ENCODE data around the gene ABHD17C. TPM values are rescaled to one million over a fixed set of nuclear protein-coding genes. Genes with fewer than 3 reads are reported as not detected.

Gene ABHD17C
- total RNA-seq, 1 donor from 2014 or later = 17.9 TPM

GRCh38 chr15:80706161-80706560, 11.1 kb downstream of the ABHD17C start:
- no peaks in the 10 kb centered on the region for H3K9me3 Mint-ChIP-seq
- peaks cover 3% of the 10 kb centered on the region for H3K36me3 Mint-ChIP-seq
- H3K27me3 Mint-ChIP-seq (ENCODE audit: low read depth) = no peaks in the 10 kb centered on the region
- no peak overlapping the region for H3K27ac Mint-ChIP-seq
- TF ChIP-seq CTCF (IDR thresholded peaks at IDR 0.05; ENCODE audit: unreplicated experiment) = no peak
- H3K4me3 Mint-ChIP-seq = no peak overlapping the region
- DNase-seq (ENCODE audit: low spot score in 2 of 2, unreplicated experiment in 2 of 2) = no peak
- H3K4me1 Mint-ChIP-seq = peaks cover 23% of the 10 kb centered on the region

- no peak for TF ChIP-seq CTCF (IDR thresholded peaks at IDR 0.05; ENCODE audit: unreplicated experiment)
- no peak for DNase-seq (ENCODE audit: low spot score in 2 of 2, unreplicated experiment in 2 of 2)
- no peak overlapping the region for H3K27ac Mint-ChIP-seq
- no peaks in the 10 kb centered on the region for H3K27me3 Mint-ChIP-seq (ENCODE audit: low read depth)
- H3K36me3 Mint-ChIP-seq = peaks cover 3% of the 10 kb centered on the region
- H3K4me1 Mint-ChIP-seq = peaks cover 16% of the 10 kb centered on the region
- H3K9me3 Mint-ChIP-seq = no peaks in the 10 kb centered on the region
- no peak overlapping the region for H3K4me3 Mint-ChIP-seq
Measured at GRCh38 chr15:80709542-80709941, 14.4 kb downstream of the ABHD17C start.

GRCh38 chr15:80710635-80711554, 15.8 kb downstream of the ABHD17C start:
- TF ChIP-seq CTCF (IDR thresholded peaks at IDR 0.05; ENCODE audit: unreplicated experiment) = no peak
- Mint-ChIP-seq H3K4me1 (peaks cover 16% of the 10 kb centered on the region), H3K36me3 (no peaks in the 10 kb centered on the region), H3K9me3 (no peaks in the 10 kb centered on the region), H3K27ac (no peak overlapping the region), H3K4me3 (no peak overlapping the region), H3K27me3 (ENCODE audit: low read depth) (no peaks in the 10 kb centered on the region)
- DNase-seq (ENCODE audit: low spot score in 2 of 2, unreplicated experiment in 2 of 2) = no peak

GRCh38 chr15:80711886-80712285, 16.8 kb downstream of the ABHD17C start:
- no peak for TF ChIP-seq CTCF (IDR thresholded peaks at IDR 0.05; ENCODE audit: unreplicated experiment)
- H3K27me3 Mint-ChIP-seq (ENCODE audit: low read depth) = no peaks in the 10 kb centered on the region
- no peaks in the 10 kb centered on the region for H3K36me3 Mint-ChIP-seq
- no peaks in the 10 kb centered on the region for H3K9me3 Mint-ChIP-seq
- no peak overlapping the region for H3K4me3 Mint-ChIP-seq
- H3K4me1 Mint-ChIP-seq = peaks cover 12% of the 10 kb centered on the region
- no peak for DNase-seq (ENCODE audit: low spot score in 2 of 2, unreplicated experiment in 2 of 2)
- peak overlapping the region; percentile 74 for H3K27ac Mint-ChIP-seq

GRCh38 chr15:80712956-80713355, 17.8 kb downstream of the ABHD17C start:
- H3K27me3 Mint-ChIP-seq (ENCODE audit: low read depth) = no peaks in the 10 kb centered on the region
- peaks cover 12% of the 10 kb centered on the region for H3K4me1 Mint-ChIP-seq
- no peak for TF ChIP-seq CTCF (IDR thresholded peaks at IDR 0.05; ENCODE audit: unreplicated experiment)
- H3K36me3 Mint-ChIP-seq = no peaks in the 10 kb centered on the region
- no peak overlapping the region for H3K4me3 Mint-ChIP-seq
- H3K27ac Mint-ChIP-seq = peak overlapping the region; percentile 74
- no peaks in the 10 kb centered on the region for H3K9me3 Mint-ChIP-seq
- no peak for DNase-seq (ENCODE audit: low spot score in 2 of 2, unreplicated experiment in 2 of 2)

Data from mesothelial cell of epicardium (in vitro differentiated cells).